Fibroblast of pulmonary artery (primary cell): Measurements from ENCODE around the gene GUCA2B.

ENCODE experiments used
- DNase-seq: peaks from one replicate; pipeline ENCODE4 v3.0.0-alpha.2; 2010; ENCODE audit warnings: low read depth
- H3K4me3 ChIP-seq: replicated peaks from 2 replicates; pipeline ENCODE4 v1.5.1; 2011; ENCODE audit warnings: low read depth, mild to moderate bottlenecking, control low read depth, low read length, moderate library complexity
- CTCF ChIP-seq: IDR thresholded peaks from 2 replicates; pipeline ENCODE4 v1.5.1; 2011; ENCODE audit warnings: mild to moderate bottlenecking, control low read depth, low read length, inconsistent platforms; ENCODE audit errors: missing control alignments

Gene GUCA2B

GRCh38 chr1:42152907-42153600, at the start of gene GUCA2B:
Gene GUCA2B (plus strand): TSS chr1:42153410. CDS start chr1:42153451, 41 bp downstream.
- no peak for TF ChIP-seq CTCF
- H3K4me3 ChIP-seq, result no peak within 1 kb of the TSS
- no peak for DNase-seq

DNA sequence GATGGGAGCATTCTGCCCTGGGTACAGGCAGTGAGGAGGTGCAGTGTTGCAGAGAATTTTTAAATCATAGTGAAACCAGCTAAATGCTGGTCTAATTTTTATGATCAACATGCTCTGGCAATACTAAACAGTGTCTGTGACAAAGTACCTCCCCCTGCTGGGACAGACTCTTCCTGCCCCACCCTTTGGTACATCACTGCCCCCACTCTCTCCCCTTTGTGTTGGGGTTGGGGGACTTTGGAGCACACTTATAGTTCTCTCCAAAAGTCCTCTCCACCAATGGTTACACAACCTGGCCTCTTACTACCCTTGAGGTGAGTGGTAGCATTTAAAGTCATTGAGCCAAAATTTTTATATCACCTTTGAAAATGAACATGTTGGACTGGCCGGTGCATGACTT, 48.2 kb upstream of the GUCA2B start:
- H3K4me3 ChIP-seq, result no peak overlapping the region
- TF ChIP-seq CTCF, result no peak
- no peak for DNase-seq

GRCh38 chr1:42108309-42108708, 44.9 kb upstream of the GUCA2B start:
- DNase-seq, result no peak
- H3K4me3 ChIP-seq, result no peak overlapping the region
- no peak for TF ChIP-seq CTCF

- no peak overlapping the region for H3K4me3 ChIP-seq
- TF ChIP-seq CTCF, result no peak
- no peak for DNase-seq
These were observed 43.6 kb upstream of the GUCA2B start for GRCh38 chr1:42109600-42109999.

DNA sequence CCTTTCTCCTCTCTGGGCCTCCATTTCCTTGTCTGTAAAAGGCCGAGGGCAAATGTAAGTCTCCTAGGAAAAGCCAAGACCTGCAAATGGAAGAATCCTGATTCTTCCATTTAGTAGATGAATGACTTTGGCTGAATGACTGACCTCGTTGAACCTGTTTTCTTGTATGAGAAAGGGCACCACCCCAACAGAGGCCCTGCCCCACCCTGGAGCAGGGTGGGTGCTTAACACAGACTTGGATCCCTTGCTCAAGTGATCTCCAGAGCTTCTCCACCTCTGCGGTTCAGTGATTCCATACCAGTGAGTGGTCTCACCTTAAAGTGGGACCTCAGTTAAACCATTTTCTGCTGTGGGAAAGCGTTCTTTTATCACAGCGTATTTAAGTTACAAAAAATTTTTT, 39.0 kb upstream of the GUCA2B start:
- no peak overlapping the region for H3K4me3 ChIP-seq
- DNase-seq, result no peak
- TF ChIP-seq CTCF, result no peak

- no peak overlapping the region for H3K4me3 ChIP-seq
- no peak for TF ChIP-seq CTCF
- no peak for DNase-seq
These were observed 36.0 kb upstream of the GUCA2B start for GRCh38 chr1:42117214-42117613.

- no peak overlapping the region for H3K4me3 ChIP-seq
- TF ChIP-seq CTCF, result no peak
- DNase-seq, result no peak
These were observed 35.1 kb upstream of the GUCA2B start for GRCh38 chr1:42118125-42118524.
